ENCODE data around the gene NUP62.

DNA sequence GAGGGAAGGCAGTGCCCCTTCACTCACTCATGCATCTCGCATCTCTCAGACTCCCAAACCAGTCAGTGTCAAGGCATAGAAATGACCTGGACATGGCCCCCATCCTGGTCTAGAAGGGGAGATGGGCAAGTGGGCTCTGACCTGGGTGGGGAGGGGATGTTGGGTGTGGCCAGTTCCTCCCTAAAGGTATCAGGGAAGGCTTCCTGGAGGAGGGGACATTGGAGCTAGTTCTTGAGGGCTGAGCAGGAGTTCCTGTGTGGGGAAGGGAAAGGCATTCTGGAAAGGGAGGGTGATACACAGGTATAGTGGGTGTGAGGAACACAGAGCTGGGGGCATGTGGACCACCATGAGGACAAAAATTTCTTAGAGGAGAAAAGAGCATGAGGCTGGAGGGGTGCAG lies 36.6 kb downstream of the NUP62 start:
- TF ChIP-seq, protein P1, sequence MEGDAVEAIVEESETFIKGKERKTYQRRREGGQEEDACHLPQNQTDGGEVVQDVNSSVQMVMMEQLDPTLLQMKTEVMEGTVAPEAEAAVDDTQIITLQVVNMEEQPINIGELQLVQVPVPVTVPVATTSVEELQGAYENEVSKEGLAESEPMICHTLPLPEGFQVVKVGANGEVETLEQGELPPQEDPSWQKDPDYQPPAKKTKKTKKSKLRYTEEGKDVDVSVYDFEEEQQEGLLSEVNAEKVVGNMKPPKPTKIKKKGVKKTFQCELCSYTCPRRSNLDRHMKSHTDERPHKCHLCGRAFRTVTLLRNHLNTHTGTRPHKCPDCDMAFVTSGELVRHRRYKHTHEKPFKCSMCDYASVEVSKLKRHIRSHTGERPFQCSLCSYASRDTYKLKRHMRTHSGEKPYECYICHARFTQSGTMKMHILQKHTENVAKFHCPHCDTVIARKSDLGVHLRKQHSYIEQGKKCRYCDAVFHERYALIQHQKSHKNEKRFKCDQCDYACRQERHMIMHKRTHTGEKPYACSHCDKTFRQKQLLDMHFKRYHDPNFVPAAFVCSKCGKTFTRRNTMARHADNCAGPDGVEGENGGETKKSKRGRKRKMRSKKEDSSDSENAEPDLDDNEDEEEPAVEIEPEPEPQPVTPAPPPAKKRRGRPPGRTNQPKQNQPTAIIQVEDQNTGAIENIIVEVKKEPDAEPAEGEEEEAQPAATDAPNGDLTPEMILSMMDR (IDR thresholded peaks at IDR 0.05 in 8 of 11, conservative IDR thresholded peaks at IDR 0.05 in 3 of 11) = no peak
- TF ChIP-seq POLR2A (IDR thresholded peaks at IDR 0.05) = no peak
- no peak for TF ChIP-seq POLR2AphosphoS5 (IDR thresholded peaks at IDR 0.05)

Measured in spleen (tissue), 7 donors.